Stimulated activated CD8-positive, alpha-beta memory T cell treated with anti-CD3 and anti-CD28 coated beads, Interleukin-15, amount 100 ng/mL, for 1 hour (primary cell): ENCODE measurements around the gene BAG1.

Experiments
- DNase-seq: peaks from one replicate; pipeline ENCODE4 v3.0.0-alpha.2; 2020; ENCODE audit warnings: low read depth

The BAG1 gene

DNA sequence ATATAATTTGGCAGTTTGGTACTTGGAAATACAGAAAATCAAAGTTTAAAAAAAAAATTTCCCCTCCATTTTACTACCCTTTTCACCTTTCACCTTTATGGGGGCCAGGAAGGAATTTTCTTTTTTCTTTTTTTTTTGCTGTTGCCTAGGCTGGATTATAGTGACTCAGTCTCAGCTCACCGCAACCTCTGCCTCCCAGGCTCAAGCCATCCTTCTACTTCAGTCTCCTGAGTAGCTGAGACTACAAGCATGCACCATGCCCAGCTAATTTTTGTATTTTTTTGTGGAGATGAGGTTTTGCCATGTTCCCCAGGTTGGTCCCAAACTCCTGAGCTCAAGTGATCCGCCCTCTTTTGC is 9.4 kb upstream of the BAG1 start:
- DNase-seq, result no peak

DNA sequence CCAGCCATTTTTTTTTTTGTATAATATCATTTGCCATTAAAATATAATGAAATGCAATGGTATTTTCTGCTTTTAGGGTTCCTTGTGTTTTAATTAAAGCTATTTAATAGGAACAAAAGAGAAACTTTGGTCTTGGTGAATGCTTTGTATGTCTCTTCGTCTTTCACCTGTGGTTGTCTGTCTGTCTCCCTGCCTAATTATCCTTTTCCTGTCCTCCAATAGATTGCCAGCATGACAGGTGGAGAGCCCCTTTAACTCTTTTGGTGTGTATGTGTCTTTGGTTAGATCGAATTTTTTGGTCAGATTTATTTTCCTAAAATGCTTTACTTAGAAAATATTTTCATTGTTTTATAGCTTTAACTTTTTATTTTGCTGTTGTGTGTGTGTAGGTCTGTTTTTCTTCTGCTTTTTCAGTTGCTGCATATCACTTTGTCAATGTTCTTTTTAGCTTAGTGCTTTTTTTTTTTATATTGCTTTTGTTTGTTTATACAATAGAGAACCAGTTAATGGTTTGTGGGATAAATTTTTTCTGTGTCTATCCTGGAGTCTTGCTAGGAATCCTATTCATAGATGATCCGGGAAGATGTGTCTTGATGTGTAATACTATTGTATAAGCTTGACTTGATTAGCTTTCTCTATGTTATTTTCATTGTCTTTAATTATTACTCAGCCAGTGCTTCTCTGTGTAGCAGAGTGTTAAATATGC is 8.9 kb upstream of the BAG1 start:
- DNase-seq, result no peak

- DNase-seq, result no peak
These were observed 7.6 kb upstream of the BAG1 start for GRCh38 chr9:33272061-33272460.

DNA sequence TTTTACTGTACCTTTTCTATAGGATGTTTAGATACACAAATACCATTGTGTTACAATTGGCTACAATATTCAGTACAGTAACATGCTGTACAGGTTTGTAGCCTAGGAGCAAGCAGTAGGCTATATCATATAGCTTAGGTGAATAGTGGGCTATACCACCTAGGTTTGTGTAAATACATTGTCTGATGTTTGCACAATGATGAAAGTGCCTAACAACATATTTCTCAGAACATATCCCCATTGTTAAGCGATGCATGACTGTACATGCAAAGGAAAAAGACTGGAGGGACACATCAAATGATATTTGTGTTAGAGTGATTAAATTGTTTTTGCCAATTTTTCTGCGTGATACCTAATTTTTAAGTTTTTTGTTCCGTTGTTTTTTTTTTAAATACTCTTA is 5.6 kb upstream of the BAG1 start:
- DNase-seq, result no peak

DNA sequence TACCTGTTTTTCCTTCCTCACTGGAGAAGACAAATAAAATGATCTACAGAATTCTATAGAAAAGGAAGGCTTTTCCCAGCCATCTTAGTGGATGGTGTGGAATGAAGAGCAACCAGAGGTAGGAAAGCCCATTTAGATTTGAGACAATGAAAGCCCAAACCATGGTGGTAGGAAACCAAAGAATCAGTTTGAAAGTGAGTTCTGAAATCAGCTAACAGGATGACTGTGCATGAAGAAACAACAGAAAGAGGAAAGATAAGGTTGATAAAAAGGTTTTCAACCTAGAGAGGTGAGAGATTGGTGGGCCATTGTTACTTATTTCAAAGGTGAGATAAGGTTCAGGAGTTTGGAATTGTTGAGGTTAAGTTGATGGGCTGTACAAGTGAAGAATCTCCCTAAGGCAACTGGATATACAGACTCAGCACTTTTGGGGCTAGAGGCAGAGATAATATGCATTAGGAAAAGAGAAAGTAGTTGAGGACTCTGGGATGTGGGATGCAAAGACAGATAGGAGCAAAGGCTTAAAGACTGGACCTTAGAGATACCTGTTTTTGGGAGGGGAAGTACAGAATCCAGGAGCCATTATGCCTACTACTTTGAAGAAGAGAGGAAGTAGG is 2.8 kb upstream of the BAG1 start:
- DNase-seq, result no peak

DNA sequence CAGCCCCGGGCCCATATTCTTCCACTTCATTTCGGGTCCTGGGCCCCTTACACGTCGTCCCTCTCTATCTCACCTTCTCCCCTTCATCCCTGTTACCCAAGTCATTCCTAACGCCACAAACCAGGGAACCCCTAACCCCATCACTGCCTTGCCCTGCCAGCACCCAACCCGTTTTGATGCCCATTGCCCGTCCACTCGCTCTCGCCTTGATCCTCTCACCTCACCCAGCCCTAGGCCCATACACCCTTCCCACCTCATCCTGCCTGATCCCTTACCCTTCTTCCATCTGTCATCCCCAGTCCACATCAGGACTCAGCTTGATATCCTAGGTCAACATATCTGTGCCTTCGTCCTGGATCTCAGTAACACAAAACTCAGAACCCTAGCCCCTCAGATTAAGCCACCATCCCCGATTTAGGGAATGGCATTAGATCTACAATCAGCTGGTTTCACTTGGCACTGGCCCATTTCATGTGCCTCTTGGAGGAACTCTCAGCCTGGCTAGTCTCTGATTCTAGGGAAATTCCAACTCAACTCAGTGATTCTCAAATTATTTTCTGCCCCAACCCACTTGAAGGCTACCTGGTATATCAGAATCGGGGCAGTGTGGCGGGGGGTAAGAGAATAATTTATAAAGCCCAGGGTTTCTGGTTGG is 830 bp upstream of the BAG1 start:
- no peak for DNase-seq

- no peak for DNase-seq
These were observed 470 bp downstream of the BAG1 start for GRCh38 chr9:33264003-33264472.

DNA sequence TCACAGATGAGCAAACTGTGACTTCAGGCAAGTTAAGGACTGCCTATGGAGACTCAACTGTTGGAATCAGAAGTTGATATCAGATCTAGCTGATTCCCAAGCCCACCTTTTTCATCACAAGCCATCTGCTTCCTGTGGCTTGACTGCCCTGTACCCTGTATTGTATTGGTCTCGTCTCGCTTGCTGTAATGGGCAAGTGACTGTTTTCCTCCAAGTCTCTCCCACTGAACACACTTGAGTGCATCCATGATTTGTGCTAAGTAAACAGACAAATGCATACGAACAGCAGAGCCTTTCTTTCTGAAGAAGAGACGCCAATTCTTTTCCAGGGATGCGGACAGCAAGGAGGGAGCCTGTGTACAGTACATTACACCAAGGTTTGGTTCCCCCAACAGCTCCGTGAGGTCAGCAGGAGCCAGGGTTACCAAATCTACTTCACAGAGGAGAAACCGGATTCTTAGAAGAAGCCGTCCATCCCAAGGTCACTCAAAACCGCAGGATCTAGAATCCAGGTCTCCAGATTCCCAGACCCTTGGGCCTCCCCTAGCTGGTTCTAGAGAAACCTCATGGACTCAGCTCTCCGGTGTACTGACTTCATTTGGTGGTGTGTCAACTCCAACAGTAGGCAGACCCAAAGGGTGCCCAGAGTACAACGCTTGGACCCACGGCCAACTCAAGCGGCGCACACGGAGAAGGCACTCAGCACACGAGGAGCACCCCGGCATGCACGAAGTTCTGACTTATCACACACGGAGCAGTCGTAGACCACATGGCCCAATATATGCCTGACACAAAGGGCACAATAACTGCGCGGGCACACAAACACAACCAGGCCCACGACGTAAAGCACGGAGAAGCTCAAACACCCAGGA is 1.1 kb downstream of the BAG1 start:
- no peak for DNase-seq

GRCh38 chr9:33260372-33260771 is 4.1 kb downstream of the BAG1 start:
- no peak for DNase-seq

GRCh38 chr9:33257276-33257675 is 7.2 kb downstream of the BAG1 start:
- DNase-seq, result no peak

DNA sequence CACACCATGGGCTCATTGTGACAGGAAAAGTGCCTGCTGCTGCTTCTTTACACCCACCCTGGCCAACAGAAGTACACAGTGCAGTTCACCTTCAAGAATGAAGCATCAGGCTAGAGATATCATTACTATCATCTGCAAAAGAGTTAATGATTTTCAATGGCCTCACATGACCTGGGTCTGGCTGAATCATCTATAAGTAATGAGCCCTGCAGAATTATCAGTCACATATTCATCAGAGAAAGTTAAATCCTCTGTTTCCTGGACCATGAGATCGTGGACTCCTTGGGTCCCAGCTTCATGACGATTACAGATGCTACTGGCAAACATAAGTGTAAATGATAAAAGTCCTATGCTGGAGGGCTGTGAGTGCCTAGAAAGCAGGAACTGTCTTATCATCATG is 8.3 kb downstream of the BAG1 start:
- no peak for DNase-seq

DNA sequence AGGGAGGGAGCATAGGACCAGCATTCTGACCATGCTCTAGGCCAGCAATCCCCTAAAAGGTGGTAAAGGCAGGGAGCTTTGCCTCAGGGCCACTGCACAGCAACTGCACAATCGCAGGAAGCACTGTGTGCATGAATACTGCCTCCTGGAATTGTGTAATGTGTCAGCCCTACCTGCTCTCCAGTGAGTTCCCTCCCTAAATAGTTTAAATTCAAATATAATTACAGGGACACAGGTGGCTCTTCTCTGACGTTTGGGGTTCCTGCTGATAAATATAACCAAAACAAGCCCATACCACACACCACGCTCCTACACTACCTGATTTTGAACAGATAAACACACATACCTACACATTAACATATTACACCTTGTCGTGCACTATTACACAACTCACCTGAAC is 9.0 kb downstream of the BAG1 start:
- no peak for DNase-seq

- no peak for DNase-seq
These were observed 9.5 kb downstream of the BAG1 start for GRCh38 chr9:33255014-33255413.

- no peak for DNase-seq
These were observed 10.3 kb downstream of the BAG1 start for GRCh38 chr9:33254211-33254610.

DNA sequence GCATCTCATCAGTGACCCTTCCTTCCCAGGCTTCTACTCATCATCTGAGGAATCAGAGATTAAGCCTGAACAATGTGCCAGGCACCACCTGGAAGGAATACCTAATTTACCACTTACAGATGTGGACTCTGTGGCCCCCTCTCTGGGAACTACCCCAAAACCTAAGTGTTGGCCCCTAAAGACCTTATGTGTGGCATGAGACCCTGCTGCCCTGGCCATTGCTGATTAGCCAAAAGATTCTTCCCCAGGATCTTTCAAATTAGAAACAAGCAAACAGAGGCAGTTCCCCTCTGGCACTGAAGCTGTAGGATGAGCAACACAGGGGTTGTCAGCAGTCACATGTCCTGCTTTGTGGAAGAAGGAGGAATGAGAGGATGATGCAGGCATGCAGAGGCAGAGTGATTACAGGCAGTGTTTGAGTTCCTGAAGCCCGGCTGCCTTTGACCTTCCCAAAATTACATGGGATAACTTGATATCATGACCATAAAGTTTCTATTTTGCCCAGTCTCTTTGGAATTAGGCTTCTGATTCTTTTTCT is 14.0 kb downstream of the BAG1 start:
- no peak for DNase-seq

DNA sequence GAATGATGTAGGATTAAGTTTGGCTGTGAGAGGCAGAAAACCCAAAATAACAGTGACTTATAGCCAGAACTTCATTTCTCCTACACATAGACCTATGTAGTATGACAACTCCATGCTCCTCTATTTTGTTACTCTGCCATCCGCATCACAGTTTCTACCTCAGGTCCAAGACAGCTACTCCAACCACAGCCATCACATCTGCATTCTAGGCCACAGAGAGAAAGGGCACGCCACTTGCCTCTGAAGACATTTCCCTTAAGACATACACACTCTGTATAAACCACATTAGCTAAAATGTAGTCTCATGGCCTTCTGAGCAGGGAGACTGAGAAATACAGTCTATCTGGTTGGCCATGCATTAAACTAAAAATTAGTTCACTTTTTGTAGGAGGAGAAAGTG is 14.5 kb downstream of the BAG1 start:
- DNase-seq, result no peak

DNA sequence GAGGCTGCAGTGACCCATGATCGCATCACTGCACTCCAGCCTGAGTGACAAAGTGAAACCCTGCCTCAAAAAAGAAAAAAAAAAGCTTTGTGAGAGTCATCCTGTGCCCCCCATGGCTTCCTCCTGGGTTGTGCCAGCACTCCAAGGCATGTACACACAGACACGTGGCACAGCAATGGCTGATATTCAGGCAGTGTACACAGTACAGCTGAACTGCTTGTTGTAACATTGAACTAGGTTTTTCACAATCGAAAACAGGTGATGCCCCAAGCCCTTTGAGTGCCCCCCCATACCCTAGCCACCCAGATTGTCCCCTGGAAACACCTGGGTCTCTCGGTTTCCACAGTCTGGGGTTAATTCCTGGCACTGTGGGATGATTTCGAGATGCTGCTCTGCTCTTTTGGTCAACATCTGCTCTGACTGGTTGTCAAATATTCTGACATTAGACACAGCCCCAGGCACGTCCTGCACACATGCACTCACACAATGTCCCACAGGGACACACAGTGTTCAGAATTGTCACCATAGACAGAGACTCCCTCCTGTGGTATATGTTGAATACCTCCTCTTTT is 15.3 kb downstream of the BAG1 start:
- DNase-seq, result no peak

GRCh38 chr9:33248606-33249005 is 15.9 kb downstream of the BAG1 start:
- DNase-seq, result no peak

DNA sequence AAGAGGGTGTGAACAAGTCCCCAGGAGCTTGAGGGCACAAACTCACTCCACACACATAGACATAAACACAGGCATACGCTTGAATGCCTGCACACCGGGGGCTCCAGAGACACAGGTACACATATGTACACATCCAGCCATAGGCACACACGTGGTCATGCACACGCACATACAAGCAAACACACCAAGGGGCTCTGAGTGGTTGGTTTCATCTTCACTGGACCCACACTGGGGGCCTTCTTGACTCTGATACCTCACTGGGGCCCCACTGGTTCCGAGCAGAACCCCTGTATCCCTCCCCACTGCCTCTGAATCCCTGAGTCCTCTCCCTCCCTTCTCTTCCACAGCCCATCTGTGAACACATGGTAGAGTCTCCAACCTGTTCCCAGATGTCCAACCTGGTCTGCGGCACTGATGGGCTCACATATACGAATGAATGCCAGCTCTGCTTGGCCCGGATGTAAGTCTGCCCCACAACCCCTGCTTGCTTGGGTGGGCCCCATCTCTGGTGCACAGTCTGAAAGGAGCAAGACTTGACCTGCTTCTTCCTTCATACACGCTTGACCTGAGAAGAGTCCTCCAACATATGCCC is 18.1 kb downstream of the BAG1 start:
- no peak for DNase-seq

DNA sequence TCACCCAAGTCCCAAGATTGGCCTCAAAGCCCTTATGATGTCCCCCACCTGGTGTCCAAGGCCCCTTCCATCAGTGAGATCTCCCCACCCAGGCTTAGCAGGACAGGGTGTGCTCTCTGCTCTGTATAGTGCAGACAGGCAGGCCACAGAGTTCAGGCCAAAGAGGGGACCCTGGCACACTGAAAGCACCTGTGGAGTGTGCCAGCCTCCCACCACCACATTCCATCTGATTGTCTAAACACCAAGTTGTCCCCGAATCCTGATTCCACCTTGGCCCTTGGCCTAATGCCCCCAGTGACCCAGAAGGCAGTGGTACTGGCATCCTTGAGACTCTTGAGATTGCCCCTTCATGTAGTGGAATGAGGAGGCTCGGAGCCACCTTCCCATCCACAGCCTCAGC is 19.2 kb downstream of the BAG1 start:
- DNase-seq, result no peak

- DNase-seq, result no peak
These were observed 20.2 kb downstream of the BAG1 start for GRCh38 chr9:33244137-33244784.
